DMS53 treated with DMSO at 0.1 percent for 48 hours (cell line): Measurements from ENCODE around the gene PDE9A.
"Not testable (repeated sequence)": the region's sequence is repeated elsewhere in the genome, so short reads cannot be mapped to it uniquely, and the experiment has no call there.

Source experiments
- DNase-seq: peaks from one replicate; lab custom pipeline; 2025; ENCODE audit not compliant: unreplicated experiment; lab: John Stamatoyannopoulos, UW

PDE9A gene

DNA sequence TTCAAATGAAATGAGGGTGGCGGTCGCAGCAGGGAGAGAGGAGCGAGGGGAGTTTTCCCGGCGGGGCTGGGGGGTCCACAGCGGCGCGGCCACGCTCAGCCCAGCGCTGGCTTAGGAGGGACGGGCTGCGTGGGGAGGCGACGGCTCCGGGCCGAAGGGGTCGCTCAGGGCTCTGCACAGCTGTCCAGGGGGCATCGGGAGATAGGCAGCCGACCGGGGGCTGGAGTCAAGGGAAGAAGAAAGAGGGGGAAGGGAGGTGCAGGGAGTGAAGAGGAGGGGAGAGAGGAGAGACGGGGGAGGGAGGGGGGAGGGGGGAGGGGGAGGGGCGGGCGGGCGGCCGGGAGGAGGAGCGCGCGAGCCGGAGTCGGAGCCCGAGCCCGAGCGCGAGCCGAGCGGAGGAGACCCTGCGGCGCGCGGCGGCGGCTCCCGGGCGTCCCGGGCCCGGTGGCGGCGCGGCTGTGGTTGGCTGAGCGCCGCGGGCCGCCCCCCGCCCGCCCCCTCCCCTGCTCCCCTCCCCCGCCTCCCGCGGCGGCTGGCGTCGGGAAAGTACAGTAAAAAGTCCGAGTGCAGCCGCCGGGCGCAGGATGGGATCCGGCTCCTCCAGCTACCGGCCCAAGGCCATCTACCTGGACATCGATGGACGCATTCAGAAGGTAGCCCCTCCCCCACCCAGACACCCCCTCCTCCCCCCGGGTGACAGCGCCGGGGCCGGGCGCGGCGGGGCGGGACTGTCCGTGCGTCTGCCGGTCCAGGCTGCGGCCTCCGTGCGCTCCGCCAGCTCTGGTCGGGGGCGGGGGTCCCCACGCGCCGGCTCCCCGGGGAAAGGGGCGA is at the start of gene PDE9A:
Gene PDE9A, plus strand, starts transcription at position 391 of the 831 bp plus-strand sequence. Its CDS starts 194 bp downstream, at position 585.
- no peak for DNase-seq

DNA sequence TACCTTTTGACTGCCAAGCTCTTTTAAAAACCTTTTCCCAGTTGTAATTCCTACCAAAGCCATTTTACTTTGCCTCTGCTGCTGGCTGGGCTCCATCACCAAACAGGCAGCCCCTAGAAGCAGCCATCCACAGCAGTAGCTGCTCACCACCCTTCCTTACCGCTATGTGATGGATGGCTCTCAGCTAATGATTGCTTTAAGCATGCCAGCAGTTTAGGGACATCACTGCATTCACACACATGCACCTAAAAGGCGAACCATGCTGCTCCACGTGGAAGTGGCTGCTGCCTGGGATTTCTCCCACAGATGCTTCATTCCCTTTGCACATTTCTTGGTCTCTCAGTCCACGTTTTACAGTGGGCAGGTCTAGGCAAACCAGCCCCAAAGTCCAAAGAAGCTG is 46.3 kb upstream of the PDE9A start:
- DNase-seq, result no peak

DNA sequence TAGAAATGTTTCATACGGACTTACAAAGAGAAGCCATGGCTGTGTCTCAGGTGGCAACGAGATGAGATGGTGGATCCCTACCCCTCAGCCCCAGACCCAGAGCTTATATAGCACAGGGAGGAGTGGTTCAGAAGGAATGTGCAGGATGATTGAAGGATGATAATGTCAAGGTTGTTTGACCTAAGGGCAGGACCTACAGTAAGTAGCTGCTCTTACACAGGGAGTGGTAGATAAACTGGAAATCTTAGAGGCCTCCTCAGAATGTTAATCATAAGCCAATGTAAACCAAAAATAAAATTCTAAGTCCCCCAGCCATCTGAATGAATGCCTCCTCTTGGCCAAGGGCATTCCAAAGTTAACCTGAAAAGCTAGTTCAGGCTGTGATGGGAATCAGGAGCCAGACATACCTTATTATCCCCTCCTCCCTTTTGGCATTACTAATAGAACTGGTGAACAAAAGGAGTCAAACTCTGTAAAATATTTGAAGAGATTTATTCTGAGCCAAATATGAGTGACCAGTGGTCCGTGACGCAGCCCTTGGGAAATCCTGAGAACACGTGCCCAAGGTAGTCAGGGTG is 45.8 kb upstream of the PDE9A start:
- no peak for DNase-seq

DNA sequence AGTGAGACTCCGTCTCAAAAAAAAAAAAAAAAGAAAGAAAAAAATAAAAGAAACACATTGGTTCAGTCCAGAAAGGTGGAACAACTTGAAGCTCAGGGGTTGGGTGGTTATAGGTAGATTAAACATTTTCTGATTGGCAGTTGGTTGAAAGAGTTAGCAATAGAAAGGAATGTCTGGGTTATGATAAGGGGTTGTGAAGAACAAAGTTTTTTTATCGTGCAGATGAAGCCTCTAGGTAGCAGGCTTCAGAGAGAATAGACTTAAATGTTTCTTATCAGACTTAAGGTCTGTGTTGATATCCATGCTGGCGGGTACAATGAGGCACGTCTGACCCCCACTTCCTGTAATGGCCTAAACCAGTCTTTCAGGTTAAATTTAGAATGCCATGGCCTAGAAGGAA is 45.0 kb upstream of the PDE9A start:
- DNase-seq, result no peak

DNA sequence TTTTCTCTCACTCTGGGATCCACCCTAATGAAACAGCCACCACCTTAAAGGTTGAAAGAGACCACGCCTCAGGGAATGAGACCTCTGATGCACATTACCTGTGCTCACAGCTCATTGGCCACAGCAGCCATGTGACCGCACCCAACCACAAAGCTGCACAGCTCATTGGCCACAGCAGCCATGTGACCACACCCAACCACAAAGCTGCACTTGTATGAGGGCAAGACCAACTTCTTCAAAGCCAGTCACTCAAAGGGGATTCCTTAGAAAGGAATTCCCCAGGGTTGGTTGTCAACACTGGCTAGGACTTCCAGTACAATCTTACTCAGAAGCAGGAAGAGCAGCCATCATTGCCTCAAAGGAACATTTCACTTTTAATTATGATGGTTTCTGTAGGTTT is 43.6 kb upstream of the PDE9A start:
- DNase-seq, result no peak

DNA sequence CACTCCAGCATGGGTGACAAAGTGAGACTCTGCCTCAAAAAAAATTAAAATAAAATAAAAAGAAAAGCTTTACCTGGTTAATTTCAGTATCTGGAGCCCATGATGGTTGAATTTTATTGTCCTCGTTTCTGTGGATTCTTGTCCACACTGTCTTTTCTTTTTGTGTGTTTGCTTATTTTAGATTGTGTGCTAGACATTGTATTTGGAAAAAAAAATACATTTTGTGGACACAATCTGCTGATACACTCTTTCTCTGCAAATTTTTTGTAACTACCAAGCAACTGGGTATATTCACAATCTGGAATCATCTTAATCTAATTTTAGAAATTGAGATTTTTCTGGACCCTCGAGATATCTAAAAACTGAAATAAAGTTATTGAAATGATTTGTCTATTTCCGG is 41.6 kb upstream of the PDE9A start:
- no peak for DNase-seq

DNA sequence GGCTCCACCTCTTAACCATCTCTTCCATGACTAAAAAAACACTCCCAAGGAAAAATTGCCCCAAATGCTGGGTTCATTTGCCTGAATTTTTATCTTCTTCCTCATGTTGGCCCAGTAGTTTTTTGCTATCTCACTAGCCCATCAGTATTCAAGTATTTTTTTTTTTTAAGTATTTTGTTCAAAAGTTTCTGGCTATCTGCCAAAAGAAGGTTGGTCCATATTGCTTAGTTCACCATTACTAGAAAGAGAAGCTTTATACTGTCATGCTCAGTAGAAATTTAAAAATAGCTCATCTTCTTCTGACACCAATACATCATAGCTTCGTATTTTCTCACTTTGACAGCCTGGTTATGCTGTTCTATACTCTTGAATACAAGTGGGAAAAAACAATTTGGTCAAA is 41.0 kb upstream of the PDE9A start:
- no peak for DNase-seq

DNA sequence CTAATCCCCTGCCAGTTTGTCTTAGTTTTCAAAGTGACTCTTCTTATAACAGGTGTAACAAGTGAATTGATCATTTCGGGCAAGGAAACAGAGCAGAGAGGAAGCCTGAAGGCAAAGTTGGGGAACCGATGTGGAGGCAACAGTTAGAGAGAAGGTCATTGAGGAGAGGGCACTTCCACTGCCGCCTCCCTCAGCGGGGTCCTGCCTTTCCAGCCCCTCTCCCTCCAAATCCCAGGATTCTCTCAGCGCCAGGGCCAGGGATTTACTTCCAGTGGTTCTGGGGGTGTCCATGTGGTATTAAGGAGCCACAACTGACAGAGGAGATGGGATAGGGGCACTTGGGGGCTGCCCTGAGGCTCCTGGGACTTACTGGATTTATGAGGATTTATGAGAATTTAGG is 39.7 kb upstream of the PDE9A start:
- no peak for DNase-seq

DNA sequence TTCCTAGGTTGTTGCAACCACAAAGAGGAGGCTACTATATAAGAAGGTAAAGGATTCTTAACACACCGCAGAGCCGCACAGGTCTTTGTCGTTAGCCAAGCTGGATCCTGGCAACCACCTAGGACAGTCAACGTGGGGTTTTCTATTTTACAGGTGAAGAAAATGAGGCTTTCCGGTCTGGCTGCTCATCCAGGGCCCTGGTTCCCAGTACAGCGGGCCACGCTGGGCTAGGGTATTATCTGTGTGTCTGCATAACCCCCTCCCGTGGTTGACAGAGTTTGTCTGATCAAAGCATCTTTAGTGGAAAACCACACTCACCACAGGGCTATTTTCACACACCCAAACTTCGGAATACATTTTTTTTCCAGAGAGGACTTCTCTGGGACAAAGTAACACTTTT is 39.0 kb upstream of the PDE9A start:
- DNase-seq, result no peak

DNA sequence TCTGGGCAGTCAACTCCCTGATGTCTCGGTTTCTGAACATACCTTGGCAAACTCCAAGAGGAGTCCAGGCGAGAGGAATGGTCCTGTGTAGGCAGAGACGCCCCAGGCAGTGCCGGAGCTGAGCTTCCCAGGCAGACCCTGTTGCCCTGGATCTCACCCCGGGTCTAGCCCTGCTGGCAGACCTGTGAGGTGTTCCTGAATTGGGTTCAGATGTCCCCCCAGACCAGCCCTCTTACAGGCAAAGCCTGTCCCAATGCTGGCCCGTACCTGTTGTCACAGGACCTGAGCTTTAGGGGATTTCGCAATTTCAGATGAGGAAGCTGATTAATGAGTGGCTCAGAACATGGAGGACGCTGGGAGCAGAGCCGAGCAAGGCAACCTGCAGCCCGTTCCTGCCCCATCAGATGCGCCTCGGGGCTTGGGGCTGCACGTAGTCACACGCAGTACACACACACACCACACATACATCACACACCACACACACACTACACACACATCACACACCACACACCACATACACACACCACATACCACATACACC is 38.5 kb upstream of the PDE9A start:
- no peak for DNase-seq

DNA sequence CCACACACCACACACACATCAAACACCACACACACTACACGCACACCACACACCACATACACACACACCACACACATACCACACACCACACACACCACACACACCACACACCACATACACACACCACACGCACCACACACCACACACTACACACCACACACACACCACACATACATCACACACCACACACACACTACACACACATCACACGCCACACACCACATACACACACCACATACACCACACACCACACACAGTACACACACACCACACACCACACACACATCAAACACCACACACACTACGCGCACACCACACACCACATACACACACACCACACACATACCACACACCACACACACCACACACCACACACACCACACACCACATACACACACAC is 38.0 kb upstream of the PDE9A start:
- not testable (repeated sequence) for DNase-seq

DNA sequence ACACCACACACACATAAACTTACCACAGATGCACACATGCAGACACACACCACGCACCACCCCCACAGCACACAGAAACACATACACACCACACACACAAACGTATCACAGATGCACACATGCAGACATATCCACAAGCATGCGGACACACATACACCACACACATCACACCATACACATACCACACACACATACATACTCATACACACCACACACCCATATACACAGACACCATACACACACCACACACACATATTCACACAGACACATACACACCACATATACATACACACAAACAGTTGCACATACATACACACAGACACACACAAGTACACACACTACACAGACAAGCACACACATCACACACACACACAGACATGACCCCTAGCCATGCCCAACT is 37.5 kb upstream of the PDE9A start:
- no peak for DNase-seq

DNA sequence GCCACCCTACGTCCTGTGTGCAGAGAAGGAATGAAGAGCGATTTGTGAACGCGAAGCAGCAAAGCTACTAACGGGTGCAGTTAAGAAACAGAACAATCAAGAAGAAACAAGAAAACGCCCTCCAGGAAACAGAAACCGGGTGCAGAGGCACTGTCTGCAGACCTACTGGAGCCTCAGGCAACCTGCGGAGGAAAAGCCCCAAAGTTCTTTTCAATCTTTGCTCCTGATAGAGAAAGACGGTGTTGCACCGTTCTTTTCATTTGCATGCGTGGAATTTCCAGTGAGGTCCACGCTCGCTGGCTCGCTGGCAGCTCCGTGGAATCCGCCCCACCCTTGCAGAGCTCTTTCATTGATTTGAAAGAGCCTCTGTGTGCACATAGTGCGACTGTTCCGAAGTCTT is 37.0 kb upstream of the PDE9A start:
- DNase-seq, result no peak

DNA sequence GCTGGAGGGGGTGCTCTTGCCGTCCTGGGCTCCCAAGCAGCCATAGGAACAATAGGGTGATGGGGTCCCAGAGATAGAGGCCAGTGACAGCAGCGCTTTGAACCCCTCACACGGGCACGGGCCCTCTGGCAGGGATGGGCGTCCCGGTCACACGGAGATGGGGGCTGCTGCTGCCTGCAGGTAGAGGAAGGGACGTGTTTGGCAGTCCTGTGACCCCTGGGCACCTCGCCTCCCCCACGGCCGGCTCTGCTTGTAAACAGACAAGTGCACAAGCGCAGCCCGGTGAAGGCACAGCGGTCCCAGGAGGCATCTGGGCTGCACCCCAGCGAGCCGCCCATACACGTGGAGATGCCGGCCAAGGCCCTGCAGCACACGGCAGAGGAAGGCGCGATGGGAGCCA is 36.5 kb upstream of the PDE9A start:
- DNase-seq, result no peak

DNA sequence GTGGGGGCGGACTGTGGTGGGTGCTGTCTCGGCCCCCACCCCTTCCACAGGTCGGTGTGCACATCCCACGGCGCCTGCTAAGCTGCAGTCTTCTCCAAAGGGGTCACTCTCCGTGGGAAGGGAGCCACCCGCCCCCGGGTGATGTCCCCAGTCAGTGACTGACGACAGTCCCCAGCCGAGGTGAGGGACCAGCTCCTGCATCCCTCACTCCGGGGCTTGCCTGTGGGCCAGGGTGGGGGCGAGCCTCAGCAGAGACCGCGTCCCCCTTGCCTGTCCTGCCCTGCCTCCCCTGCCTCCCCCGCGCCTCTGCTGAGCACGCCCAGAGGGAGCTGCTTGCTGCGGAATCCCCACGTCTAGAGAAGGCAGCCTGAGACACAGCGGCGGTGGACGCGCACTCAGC is 35.9 kb upstream of the PDE9A start:
- DNase-seq, result no peak

DNA sequence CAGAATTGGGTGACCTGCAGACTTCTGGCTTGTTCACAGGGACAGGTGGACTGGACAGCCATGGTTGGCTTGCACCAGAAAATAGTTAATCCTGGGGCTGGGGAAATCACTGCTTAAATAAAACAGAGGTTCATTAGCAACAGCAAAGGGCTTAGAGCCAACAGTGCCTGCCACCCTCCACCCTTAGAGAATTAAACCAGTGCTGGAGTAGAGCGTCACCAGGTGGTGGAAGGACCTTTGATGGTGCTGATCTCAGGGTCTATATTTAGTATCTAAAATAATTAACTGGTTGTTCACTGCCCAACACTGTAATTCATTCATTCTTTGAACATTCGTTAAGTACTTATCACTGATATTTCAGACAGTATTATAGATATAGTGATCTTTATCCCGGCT is 34.7 kb upstream of the PDE9A start:
- no peak for DNase-seq

DNA sequence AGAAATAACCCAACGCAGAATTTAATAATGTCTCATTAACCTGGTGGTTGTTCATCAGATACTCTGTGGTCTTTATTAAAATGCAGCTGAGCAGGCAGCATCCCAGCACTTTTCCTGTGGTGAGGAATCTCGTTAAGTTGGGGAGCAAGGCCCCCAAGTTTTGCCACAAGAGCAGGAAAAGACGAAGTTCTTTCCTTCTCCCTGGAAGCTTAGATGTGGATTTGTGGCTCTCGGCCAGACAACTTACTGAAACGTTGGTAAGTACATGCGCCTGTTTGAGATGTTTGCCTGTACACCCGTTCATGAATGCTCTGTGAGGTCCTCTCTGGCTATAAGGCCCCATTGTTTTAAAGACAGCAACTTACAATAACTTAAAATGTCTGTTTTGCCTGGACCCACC is 34.3 kb upstream of the PDE9A start:
- DNase-seq, result no peak

DNA sequence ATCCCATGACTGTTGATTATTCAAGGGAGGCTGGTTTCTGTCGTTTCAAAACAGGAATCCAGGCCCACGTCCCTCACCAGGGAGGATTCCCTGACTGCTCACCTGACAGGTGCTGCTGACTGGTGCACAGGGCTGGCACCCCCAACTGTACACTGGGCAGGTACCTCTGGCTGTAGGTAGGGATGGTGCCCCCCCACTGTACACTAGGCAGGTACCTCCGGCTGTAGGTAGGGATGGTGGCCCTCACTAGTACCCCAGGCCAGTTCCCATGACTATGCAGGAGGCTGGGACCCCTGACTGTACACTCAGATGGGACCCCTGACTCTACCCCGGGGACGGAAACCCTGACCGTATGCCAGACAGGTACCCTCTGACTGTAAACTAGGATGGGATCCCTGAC is 33.6 kb upstream of the PDE9A start:
- no peak for DNase-seq

DNA sequence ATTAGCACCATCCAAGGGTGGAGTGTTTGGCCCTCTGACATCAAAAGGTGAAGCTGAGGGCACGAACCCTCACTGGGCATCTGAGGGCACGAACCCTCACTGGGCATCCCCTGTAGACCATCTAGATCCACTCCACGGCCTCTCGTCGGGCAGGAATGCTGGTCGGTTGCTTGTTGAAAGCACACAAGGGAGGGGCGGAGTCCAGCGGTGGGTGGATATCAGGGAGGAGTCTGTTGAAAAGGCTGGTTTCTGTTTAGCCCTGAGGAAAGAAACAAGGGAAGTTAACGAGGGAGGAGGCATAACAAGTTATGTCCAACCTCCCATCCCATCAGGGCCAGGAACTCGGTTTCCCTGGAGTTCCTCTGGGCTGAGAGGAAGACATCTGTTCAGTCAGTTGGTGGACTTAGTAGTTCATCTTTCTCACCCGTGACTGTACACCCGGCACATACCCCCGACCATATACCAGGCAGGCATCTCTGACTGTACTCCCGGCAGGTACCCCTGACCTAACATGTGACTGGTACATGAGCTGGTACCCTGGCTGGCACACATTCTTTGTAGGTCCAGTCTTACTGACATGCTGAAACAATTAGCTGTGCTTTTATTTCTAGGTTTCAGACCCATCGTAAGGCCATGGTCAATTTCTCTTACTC is 32.1 kb upstream of the PDE9A start:
- no peak for DNase-seq

DNA sequence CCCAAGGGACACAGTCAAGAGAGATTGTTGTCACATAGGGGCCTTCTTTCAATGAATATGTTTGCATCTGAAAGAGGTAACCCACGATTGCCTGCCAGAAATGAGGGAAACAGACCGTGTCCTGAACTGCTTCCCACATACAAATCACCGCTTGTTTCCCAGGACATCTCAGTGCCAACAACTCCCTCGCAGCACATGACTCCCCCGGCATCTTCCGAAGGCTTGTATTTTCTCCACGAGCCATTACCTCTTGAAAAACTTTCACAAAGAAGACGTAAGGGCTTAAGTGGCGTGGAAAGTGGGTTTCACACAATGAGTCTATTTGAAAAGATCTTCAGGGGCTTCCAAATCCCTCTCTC is 31.6 kb upstream of the PDE9A start:
- no peak for DNase-seq

DNA sequence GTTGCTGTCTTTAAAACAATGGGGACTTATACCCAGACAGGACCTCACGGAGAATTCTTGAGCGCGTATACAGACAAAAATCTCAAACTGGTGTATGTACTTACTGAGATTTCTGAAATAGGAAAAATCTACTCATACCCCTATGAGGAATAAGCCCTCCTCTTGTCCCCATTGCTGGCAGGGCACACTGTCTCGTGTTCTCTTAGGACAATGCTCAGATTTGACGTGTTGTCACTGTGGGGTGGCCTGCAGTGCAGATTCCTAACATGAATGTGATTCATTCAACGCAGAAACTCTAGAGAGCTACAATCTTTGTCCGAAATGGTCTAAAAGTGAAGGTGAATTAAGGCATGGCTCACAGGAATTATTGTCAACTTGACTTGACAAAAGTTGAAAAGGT is 31.1 kb upstream of the PDE9A start:
- no peak for DNase-seq

DNA sequence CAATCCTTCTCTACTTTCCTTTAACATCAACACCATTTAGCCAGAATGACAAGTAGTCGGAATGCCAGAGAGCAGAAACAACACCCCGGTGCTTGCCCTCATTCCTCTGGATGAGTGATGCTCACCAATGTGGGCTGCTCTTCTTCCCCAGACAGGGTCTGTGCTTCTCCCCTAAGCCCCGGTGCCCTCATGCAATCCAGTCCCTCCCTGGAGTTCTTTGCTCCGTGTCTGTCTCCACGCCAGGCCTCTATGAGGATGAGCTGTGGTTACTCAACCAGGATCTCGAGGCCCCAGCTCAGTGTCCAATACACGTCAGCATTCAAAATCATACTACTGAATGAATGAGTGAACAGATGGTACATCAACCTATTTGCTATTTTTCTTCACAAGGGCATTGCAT is 29.7 kb upstream of the PDE9A start:
- DNase-seq, result no peak
